Measurements from ENCODE around the gene ERC2.
A peak's percentile ranks its signal among the peaks of the same experiment; 100 is the strongest.

The ERC2 gene

GRCh38 chr3:55746808-55747413 is 721.4 kb downstream of the ERC2 start:
- no peak for DNase-seq (ENCODE audit: low read depth)

GRCh38 chr3:55742832-55743136 is 725.5 kb downstream of the ERC2 start:
- DNase-seq (ENCODE audit: low read depth) = no peak

- no peak for DNase-seq (ENCODE audit: low read depth)
Measured at GRCh38 chr3:55742022-55742831, 726.0 kb downstream of the ERC2 start.

DNA sequence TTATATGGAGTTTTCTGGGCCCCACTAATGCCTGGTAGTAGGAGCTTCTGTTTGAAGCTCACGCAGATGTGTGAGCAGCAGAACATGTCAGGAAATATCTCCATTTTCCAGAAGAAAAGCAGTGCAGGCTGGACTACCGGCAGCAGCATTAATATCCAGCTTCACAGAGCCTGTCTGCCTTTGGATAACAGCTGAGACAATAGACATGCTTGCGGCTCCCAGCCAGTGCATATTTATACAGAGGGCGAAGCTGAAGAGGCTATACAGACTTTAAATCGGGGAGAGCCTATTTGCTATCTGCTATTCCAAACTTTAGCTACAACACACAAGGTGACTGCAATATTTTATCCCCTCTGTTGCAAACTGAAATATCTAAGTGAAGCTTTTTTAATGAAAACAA is 731.1 kb downstream of the ERC2 start:
- no peak for DNase-seq (ENCODE audit: low read depth)

DNA sequence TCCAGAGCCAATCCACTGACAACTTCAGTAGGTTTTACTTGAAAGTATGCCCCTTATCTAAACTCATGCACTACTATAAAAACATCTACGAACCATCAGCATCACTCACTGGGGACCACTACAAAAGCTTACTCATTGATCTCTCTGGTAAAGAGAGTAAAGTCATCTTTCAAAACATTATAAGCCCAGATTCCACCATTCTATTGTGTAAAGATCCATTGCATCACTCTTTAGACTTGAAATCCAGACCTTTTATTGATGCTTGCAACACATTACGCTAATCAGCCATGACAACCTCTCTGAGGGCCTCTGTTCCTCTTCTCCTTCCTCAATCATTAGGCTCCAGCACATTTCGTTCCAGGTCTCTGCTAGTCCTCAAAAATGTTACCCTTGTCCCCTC is 732.3 kb downstream of the ERC2 start:
- DNase-seq (ENCODE audit: low read depth) = peak; percentile 56

GRCh38 chr3:55731741-55732140 is 736.5 kb downstream of the ERC2 start:
- no peak for DNase-seq (ENCODE audit: low read depth)

GRCh38 chr3:55729546-55729945 is 738.7 kb downstream of the ERC2 start:
- DNase-seq (ENCODE audit: low read depth) = no peak

DNA sequence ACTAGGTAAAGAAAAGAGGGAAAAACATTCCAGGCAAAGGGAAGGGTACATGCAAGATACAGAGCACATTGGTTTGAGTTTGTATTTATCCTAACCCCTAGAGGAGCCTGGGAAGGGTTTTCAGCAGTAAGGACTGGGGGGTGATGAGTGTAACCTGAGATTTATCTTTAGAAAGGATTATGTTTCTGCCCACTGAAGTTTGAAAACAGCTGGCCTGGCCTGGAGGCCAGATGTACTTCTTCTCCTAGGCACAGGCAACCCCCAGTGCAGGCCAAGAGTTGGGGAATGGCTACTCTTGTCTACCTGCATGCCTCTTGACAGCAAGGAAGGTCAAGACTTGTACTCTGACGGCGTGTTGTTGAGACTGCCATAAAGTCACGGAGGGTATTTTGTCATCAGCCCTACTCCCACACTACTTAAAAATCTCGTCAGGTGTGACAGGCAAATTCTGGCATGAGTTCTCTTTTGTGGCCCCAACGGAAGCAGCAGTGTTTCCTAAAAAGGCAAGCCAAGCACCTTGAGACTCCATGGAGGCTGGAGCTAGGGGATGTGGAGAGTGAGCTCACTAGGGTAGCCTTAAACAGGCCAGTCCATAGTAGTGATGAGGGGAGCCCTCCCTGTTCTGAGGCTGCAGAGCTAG is 739.7 kb downstream of the ERC2 start:
- DNase-seq (ENCODE audit: low read depth) = no peak

- DNase-seq (ENCODE audit: low read depth) = no peak
Measured at GRCh38 chr3:55726501-55726775, 741.8 kb downstream of the ERC2 start.

- peak; percentile 15 for DNase-seq (ENCODE audit: low read depth)
Measured at GRCh38 chr3:55725681-55726500, 742.4 kb downstream of the ERC2 start.

DNA sequence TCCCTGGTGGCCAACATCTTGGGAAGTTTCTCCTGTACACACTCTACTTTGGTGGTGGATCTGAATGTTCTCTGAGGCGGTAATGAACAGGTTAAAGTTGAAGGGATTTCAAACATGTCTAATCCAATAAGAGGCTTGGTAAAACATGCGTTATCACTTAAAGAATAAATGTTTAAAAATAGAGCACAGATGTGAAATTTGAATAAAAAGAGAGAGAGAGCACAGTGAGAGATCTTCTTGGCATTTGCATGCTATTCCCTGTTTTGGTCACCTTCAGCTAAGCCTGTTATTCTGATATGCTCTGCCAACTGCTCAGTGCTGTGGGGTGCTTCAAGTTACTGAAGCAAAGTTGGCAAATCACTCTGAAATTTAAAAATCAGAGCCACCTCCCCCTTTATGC is 743.4 kb downstream of the ERC2 start:
- DNase-seq (ENCODE audit: low read depth) = no peak

DNA sequence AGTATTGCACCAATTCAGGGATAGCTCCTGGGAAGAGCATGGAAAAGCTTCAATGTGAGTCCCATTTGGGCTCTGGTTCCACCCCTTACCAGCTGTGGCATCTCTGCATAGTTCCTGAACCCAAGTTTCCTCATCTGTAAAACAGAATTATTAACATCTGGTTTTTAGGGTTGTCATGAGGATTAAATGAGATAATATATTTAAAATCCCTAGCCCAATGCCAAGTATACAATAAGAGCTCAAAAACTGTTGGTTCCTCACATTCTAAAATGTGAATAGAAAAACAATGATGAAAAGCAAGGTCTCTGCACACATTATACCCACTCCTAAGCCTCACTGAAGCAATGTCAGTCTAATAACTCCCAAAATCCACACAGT is 743.9 kb downstream of the ERC2 start:
- DNase-seq (ENCODE audit: low read depth) = no peak

GRCh38 chr3:55723653-55724406 is 744.4 kb downstream of the ERC2 start:
- DNase-seq (ENCODE audit: low read depth) = no peak

- peak; percentile 19 for DNase-seq (ENCODE audit: low read depth)
Measured at GRCh38 chr3:55721716-55722484, 746.4 kb downstream of the ERC2 start.

DNA sequence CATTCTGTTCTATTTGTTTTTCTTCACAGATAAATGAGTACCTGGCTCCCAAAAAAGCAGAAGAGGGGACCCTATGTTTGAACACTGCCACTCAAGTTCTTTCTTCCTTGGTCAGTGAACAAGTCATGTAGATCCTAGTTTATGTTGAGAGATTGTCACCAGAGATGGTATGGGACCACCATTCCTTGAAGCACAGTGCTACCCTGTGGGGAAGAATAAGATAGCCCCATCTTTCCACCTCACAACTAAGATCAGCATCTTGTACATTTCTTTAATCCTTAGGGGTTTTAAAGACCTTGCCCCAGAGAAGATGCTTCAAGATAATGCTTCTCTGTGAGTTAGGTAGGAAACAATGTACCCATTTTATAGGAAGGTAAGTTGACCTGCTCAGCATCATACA is 747.7 kb downstream of the ERC2 start:
- DNase-seq (ENCODE audit: low read depth) = peak; percentile 46

DNA sequence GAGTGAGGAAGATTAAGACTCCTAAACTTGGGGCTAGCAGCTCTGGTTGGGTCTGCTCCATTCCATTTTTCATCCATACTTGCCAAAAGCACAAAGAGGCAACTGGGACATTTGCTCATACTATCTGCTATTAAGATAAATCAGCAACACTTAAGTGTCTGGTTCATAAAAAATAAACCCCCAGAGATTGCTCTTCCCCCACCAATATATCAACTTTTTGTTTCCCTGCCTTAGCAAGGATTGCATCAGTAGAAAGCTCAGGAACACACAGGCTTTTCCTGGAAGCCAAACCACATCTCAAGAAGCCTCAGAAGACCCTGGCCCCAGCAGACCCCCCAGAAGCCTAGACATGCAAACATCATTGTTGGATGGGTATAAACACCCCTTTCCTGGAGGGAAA is 748.8 kb downstream of the ERC2 start:
- no peak for DNase-seq (ENCODE audit: low read depth)

GRCh38 chr3:55719006-55719405 is 749.3 kb downstream of the ERC2 start:
- DNase-seq (ENCODE audit: low read depth) = no peak

- DNase-seq (ENCODE audit: low read depth) = no peak
Measured at GRCh38 chr3:55718521-55718921, 749.7 kb downstream of the ERC2 start.

DNA sequence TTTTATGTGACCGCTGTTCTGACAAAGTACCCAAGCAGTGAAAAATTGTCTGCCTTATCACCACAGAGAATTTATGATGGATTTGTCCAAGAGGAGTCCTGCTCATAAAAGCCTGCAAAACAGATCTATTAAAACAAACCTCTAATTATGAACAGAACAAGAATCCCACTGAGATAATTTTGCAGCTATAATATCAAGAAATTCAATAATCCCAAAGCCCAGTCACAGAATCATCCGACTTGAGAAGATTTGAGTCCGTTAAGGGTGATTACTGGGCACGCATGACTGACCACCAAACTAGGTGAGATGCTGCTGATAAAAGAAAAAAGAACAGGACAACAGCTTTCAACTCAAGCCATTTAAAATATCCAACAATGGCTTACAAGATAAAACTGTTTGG is 750.2 kb downstream of the ERC2 start:
- DNase-seq (ENCODE audit: low read depth) = no peak

DNA sequence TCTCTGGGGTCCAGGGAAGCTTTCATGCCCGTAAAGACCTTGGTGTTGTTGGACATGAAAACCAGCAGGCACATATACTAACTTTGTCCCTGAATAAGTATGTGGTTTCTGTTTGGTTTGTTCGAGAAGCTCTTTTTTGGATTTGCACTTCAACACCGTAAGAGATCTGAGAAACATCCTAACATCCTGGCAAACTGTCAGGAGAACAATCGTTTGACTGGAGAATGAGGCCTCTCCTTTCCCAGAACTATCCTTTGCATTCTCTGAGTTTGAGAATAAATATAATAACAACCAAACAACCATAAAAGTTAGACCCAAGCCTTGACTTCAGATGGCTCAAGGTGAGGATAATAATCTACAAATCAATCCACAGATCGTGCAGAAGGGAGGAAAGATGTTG is 750.8 kb downstream of the ERC2 start:
- DNase-seq (ENCODE audit: low read depth) = no peak

GRCh38 chr3:55716611-55717225 is 751.5 kb downstream of the ERC2 start:
- DNase-seq (ENCODE audit: low read depth) = no peak
